ENCODE data around the gene AOPEP. TPM values are rescaled to one million over a fixed set of nuclear protein-coding genes. Genes with fewer than 3 reads are reported as not detected.

Gene AOPEP
- total RNA-seq, 4 donors from 2014 or later: 56.5 to 160 (median 103) TPM

DNA sequence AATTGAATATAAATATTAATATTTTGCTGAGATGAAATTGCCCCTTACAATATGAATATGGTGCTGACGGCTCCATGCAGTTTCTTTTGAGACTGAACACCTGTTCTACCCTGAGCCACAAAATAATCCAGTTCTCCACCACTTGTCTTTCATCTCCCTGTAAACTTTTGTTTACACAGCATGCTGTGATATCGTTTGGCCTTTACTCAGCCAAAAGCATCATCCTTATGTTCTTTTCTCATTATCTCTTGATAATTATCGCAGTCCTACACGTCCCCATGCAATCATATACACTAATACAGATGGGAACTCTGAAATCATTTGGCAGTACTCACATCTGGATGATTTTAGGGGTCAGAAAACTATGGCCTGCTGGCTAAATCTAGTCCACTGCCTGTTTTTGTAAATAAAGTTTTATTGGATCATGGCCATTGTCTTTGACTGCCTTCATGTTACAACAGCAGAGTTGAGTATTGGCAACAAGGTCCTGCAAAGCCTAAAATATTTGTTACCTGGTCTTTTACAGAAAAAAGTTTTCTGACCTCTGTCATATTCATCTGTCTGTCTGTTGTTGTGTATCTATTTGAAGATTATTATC lies 53.3 kb downstream of the AOPEP start:
- intact Hi-C loops (cut with DNase I; ENCODE audit: low total_unique reads): loop anchor here (5.0 kb wide), 4 partner anchors 97 to 338 kb away; no protein-coding TSS in a partner anchor
- DNase-seq (no peak), ATAC-seq (no peak)
- Histone ChIP-seq H3K4me3 (no peak overlapping the region), H3K9me3 (no peaks in the 10 kb centered on the region), H3K27me3 (no peaks in the 10 kb centered on the region), H3K4me1 (peaks cover 11 to 26% of the 10 kb centered on the region in 2 donors), H3K36me3 (no peaks in the 10 kb centered on the region), H3K27ac (peak overlapping the region; percentile 53 to 76 (median 73))
- in situ Hi-C loops (cut with MboI; ENCODE audit: low sequenced_read_pairs in 4 of 4): loop anchor here (5.0 to 25.0 kb wide), 5 partner anchors 225 to 355 kb away; no protein-coding TSS in a partner anchor
- TF ChIP-seq, protein P1, sequence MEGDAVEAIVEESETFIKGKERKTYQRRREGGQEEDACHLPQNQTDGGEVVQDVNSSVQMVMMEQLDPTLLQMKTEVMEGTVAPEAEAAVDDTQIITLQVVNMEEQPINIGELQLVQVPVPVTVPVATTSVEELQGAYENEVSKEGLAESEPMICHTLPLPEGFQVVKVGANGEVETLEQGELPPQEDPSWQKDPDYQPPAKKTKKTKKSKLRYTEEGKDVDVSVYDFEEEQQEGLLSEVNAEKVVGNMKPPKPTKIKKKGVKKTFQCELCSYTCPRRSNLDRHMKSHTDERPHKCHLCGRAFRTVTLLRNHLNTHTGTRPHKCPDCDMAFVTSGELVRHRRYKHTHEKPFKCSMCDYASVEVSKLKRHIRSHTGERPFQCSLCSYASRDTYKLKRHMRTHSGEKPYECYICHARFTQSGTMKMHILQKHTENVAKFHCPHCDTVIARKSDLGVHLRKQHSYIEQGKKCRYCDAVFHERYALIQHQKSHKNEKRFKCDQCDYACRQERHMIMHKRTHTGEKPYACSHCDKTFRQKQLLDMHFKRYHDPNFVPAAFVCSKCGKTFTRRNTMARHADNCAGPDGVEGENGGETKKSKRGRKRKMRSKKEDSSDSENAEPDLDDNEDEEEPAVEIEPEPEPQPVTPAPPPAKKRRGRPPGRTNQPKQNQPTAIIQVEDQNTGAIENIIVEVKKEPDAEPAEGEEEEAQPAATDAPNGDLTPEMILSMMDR (IDR thresholded peaks at IDR 0.05 in 4 of 5, conservative IDR thresholded peaks at IDR 0.05 in 1 of 5): no peak

DNA sequence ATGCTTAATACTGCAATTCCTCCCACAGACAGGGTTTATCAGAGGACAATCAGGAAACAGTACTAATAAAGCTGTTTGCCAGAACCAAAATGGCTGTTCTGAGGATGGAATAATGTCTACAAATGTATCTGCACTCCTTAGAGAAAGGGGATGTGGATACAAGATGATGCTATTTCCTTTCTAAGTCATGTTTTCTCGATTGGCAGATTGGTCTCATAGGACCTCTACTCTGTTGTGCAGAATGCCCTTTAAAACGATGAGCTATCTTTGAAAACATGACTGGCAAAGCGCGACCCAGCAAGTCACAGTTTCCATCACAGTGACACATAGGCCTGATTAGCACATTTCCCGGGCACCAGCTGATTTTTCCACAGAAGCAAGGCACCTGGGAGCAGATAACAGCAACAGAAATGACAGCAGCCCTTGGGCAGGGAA lies 54.0 kb downstream of the AOPEP start:
- H3K4me3 ChIP-seq: no peak overlapping the region
- intact Hi-C loops (cut with DNase I; ENCODE audit: low total_unique reads): loop anchor here (5.0 kb wide), 3 partner anchors 242 to 337 kb away; no protein-coding TSS in a partner anchor
- peak overlapping the region; percentile 53 to 76 (median 73) for H3K27ac ChIP-seq
- H3K4me1 ChIP-seq: peaks cover 11 to 26% of the 10 kb centered on the region in 2 donors
- H3K27me3 ChIP-seq: no peaks in the 10 kb centered on the region
- H3K36me3 ChIP-seq: no peaks in the 10 kb centered on the region
- TF ChIP-seq POLR2A (IDR thresholded peaks at IDR 0.05): peak; percentile 19 to 32
- TF ChIP-seq, protein P1 (IDR thresholded peaks at IDR 0.05 in 4 of 5, conservative IDR thresholded peaks at IDR 0.05 in 1 of 5): no peak
- in situ Hi-C loops (cut with MboI; ENCODE audit: low sequenced_read_pairs in 4 of 4): loop anchor here (5.0 to 25.0 kb wide), 4 partner anchors 224 to 347 kb away; no protein-coding TSS in a partner anchor
- DNase-seq: peak; percentile 16 to 68
- peak; percentile 27 to 38 for ATAC-seq
- H3K9me3 ChIP-seq: no peaks in the 10 kb centered on the region

DNA sequence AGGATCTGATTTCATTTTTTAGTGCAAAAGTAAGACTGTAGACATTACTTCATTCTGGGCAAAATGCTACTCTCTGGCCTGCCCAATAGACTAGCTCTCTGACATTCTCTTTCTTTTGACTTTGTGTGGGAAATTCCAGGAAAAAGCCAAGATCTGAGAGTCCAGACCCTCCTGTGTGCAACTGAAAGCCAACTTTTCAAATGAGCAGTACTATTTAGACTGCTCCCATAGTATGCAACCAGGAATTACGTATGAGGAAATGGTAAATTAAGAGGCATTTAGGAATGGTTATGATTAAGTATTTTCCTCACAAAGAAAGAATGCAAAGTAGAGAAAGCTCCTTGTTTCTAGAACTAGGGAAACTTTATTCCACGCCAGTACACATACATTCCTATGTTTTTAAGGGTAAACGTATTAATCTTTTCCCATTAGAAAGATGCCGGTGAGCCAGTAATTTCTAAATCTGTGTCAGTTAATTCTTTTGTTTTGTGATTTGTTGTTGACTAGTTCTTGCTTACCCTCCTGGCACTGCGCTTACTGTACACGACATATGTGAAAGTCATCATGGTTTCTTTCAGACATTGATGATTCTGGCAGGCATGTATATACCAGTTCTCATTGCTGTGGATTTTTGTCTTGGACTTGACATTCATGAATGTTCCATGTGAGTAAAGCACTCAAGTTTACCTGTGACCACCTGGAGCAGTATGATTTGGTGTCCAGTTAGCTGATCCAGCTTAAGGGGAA lies 56.0 kb downstream of the AOPEP start:
- Histone ChIP-seq H3K27ac (peak overlapping the region; percentile 53 to 81 (median 74)), H3K4me1 (peaks cover 11 to 26% of the 10 kb centered on the region in 2 donors), H3K9me3 (no peaks in the 10 kb centered on the region), H3K27me3 (no peaks in the 10 kb centered on the region), H3K36me3 (no peaks in the 10 kb centered on the region), H3K4me3 (no peak overlapping the region)
- TF ChIP-seq POLR2A (IDR thresholded peaks at IDR 0.05): no peak
- TF ChIP-seq, protein P1 (IDR thresholded peaks at IDR 0.05 in 4 of 5, conservative IDR thresholded peaks at IDR 0.05 in 1 of 5): no peak
- intact Hi-C loops (cut with DNase I; ENCODE audit: low total_unique reads): loop anchor here (1.0 to 5.0 kb wide), 10 partner anchors 56 to 349 kb away; partner anchors contain the start of gene AOPEP
- ATAC-seq (no peak), DNase-seq (no peak)
- in situ Hi-C loops (cut with MboI; ENCODE audit: low sequenced_read_pairs in 4 of 4): loop anchor here (5.0 to 25.0 kb wide), 4 partner anchors 222 to 345 kb away; no protein-coding TSS in a partner anchor

DNA sequence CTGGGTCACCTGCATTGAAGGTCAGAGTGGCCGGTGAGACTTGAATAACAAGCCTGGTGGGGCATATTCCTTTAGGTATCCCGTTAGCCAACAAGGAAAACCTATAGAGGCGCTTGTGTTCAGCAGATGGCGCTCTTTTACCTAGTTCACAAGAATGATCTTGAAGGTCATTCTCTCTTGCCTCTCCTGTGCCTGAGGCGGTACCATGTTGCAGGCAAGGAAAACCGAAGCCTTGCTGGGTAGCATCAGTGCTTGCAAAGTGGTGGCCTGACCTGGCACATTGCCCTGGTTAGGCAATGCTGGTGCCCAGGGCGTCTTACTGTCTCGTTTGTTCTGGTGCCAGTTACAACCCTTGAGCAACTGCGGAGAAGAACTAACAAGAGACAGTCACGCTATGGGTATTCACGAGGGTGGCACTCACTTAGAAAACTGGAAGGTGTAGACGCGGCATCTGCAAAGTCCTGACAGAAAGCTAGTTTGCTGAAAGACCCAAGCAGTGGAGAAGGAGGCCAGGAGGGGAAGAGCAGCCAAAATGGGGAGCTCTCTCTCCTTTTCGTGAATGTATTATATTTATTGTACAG lies 56.7 kb downstream of the AOPEP start:
- Histone ChIP-seq H3K9me3 (no peaks in the 10 kb centered on the region), H3K4me3 (no peak overlapping the region), H3K27me3 (no peaks in the 10 kb centered on the region), H3K4me1 (peaks cover 11 to 26% of the 10 kb centered on the region in 2 donors), H3K36me3 (no peaks in the 10 kb centered on the region), H3K27ac (peak overlapping the region; percentile 53 to 81 (median 74))
- ATAC-seq: peak; percentile 94 to 95
- in situ Hi-C loops (cut with MboI; ENCODE audit: low sequenced_read_pairs in 4 of 4) (loop anchor here (5.0 to 25.0 kb wide), 4 partner anchors 222 to 344 kb away; no protein-coding TSS in a partner anchor), intact Hi-C loops (cut with DNase I; ENCODE audit: low total_unique reads) (loop anchor here (1.0 to 5.0 kb wide), 10 partner anchors 56 to 348 kb away; partner anchors contain the start of gene AOPEP)
- TF ChIP-seq, protein P1 (IDR thresholded peaks at IDR 0.05 in 4 of 5, conservative IDR thresholded peaks at IDR 0.05 in 1 of 5): peak; percentile 73 to 81 (median 79)
- peak in 1 of 2 donors; percentile 32 for TF ChIP-seq POLR2A (IDR thresholded peaks at IDR 0.05)
- peak; percentile 92 to 99 for DNase-seq
